NT2/D1 (cell line): ENCODE measurements around the gene MYO1D.
A peak's percentile ranks its signal among the peaks of the same experiment; 100 is the strongest.

Source experiments
- DNase-seq: peaks from one replicate; pipeline ENCODE4 v3.0.0-alpha.2; 2011; ENCODE audit warnings: low read depth, low spot score
- H3K27me3 ChIP-seq: 2 replicates; pipeline ENCODE4 v1.6.0; 2011; ENCODE audit warnings: mild to moderate bottlenecking; ENCODE audit not compliant: insufficient read length, insufficient read depth
- H3K36me3 ChIP-seq: 2 replicates; pipeline ENCODE4 v1.6.1; 2011; ENCODE audit warnings: mild to moderate bottlenecking, low read length, mixed read lengths; ENCODE audit not compliant: insufficient read depth, insufficient read length
- H3K4me1 ChIP-seq: 2 replicates; pipeline ENCODE4 v1.5.1; 2011; ENCODE audit not compliant: insufficient read depth, insufficient read length
- H3K4me3 ChIP-seq: 2 replicates; pipeline ENCODE4 v1.5.1; 2011; ENCODE audit warnings: low read depth; ENCODE audit not compliant: insufficient read length
- H3K9ac ChIP-seq: 2 replicates; pipeline ENCODE4 v1.6.0; 2011; ENCODE audit warnings: low read depth; ENCODE audit not compliant: insufficient read length
- H3K9me3 ChIP-seq: 2 replicates; pipeline ENCODE4 v1.5.1; 2011; ENCODE audit warnings: mild to moderate bottlenecking, low read length; ENCODE audit not compliant: insufficient read depth
- SUZ12 ChIP-seq: IDR thresholded peaks from 2 replicates; pipeline ENCODE4 v1.6.1; 2011; ENCODE audit not compliant: insufficient read length, insufficient read depth; ENCODE audit errors: extremely low read depth
- YY1 ChIP-seq: IDR thresholded peaks from 2 replicates; pipeline ENCODE4 v1.6.1; 2011; ENCODE audit not compliant: insufficient read length, insufficient read depth
- ZNF274 ChIP-seq: IDR thresholded peaks from 2 replicates; pipeline ENCODE4 v1.6.1; 2011; ENCODE audit warnings: mild to moderate bottlenecking, low read depth, low read length

Gene MYO1D

GRCh38 chr17:32794533-32795246 lies 82.2 kb downstream of the MYO1D start:
- Histone ChIP-seq H3K4me1 (no peaks in the 10 kb centered on the region), H3K9me3 (no peaks in the 10 kb centered on the region), H3K36me3 (no peaks in the 10 kb centered on the region), H3K4me3 (no peak overlapping the region), H3K27me3 (no peaks in the 10 kb centered on the region), H3K9ac (no peak overlapping the region)
- TF ChIP-seq YY1 (no peak), SUZ12 (no peak), ZNF274 (no peak)
- no peak for DNase-seq

- no peak for DNase-seq
- Histone ChIP-seq H3K4me3 (no peak overlapping the region), H3K9ac (no peak overlapping the region), H3K27me3 (no peaks in the 10 kb centered on the region), H3K9me3 (no peaks in the 10 kb centered on the region), H3K36me3 (no peaks in the 10 kb centered on the region), H3K4me1 (no peaks in the 10 kb centered on the region)
- TF ChIP-seq SUZ12 (no peak), YY1 (no peak), ZNF274 (no peak)
Measured at GRCh38 chr17:32793841-32794240, 83.1 kb downstream of the MYO1D start.

GRCh38 chr17:32792207-32792606 lies 84.7 kb downstream of the MYO1D start:
- no peaks in the 10 kb centered on the region for H3K9me3 ChIP-seq
- no peaks in the 10 kb centered on the region for H3K4me1 ChIP-seq
- DNase-seq, result no peak
- no peak overlapping the region for H3K4me3 ChIP-seq
- no peak overlapping the region for H3K9ac ChIP-seq
- TF ChIP-seq SUZ12 (no peak), ZNF274 (no peak), YY1 (no peak)
- no peaks in the 10 kb centered on the region for H3K36me3 ChIP-seq
- no peaks in the 10 kb centered on the region for H3K27me3 ChIP-seq

- Histone ChIP-seq H3K4me1 (no peaks in the 10 kb centered on the region), H3K27me3 (no peaks in the 10 kb centered on the region), H3K9me3 (no peaks in the 10 kb centered on the region), H3K36me3 (no peaks in the 10 kb centered on the region), H3K9ac (no peak overlapping the region), H3K4me3 (no peak overlapping the region)
- TF ChIP-seq YY1 (no peak), SUZ12 (no peak), ZNF274 (no peak)
- DNase-seq, result no peak
Measured at GRCh38 chr17:32786169-32786568, 90.8 kb downstream of the MYO1D start.

DNA sequence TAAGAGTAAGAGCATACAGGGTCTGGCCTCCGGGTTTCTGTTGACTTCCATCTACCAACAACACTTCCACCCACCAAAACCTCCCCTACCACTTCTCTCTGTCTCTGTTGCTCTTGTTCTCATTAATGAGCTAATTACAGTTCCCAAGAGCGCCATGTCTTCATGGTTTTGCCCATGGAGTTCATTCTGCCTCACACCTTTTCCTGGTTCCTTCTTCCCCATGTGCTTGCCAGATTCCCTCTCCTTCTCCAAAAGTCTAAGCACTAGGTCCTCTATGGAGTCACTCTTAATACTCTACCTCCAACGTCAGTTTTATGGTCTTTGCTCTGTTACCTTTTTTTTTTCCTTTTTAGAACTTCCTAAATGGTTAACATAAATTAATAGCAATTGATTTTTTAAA lies 92.8 kb downstream of the MYO1D start:
- Histone ChIP-seq H3K27me3 (no peaks in the 10 kb centered on the region), H3K4me1 (no peaks in the 10 kb centered on the region), H3K4me3 (no peak overlapping the region), H3K36me3 (no peaks in the 10 kb centered on the region), H3K9ac (no peak overlapping the region), H3K9me3 (no peaks in the 10 kb centered on the region)
- TF ChIP-seq ZNF274 (no peak), YY1 (no peak), SUZ12 (no peak)
- no peak for DNase-seq

- Histone ChIP-seq H3K4me3 (no peak overlapping the region), H3K9ac (no peak overlapping the region), H3K27me3 (no peaks in the 10 kb centered on the region), H3K36me3 (no peaks in the 10 kb centered on the region), H3K9me3 (no peaks in the 10 kb centered on the region), H3K4me1 (no peaks in the 10 kb centered on the region)
- TF ChIP-seq SUZ12 (no peak), YY1 (no peak), ZNF274 (no peak)
- peak; percentile 9 for DNase-seq
Measured at GRCh38 chr17:32783602-32784001, 93.3 kb downstream of the MYO1D start.

GRCh38 chr17:32780721-32781120 lies 96.2 kb downstream of the MYO1D start:
- H3K27me3 ChIP-seq, result no peaks in the 10 kb centered on the region
- DNase-seq, result no peak

DNA sequence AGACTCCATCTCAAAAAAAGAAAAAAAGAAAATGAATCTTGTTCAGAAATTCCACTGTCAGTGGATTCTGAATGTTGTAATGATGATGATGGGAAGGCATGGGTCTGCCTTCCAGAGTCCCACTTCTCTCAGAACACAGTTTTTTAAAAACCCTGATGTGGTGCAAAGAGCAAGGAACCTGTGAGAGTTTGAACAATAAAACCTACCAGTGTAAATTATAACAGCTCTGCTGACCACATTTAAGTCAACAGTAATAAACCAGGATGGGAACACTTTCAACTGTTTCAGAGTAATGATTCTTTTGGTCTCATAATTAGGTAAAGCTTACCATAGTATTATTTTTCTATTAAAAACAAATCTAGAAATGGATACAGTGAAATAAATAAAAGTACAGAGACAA lies 99.0 kb downstream of the MYO1D start:
- Histone ChIP-seq H3K9me3 (no peaks in the 10 kb centered on the region), H3K4me1 (no peaks in the 10 kb centered on the region), H3K4me3 (no peak overlapping the region), H3K9ac (no peak overlapping the region), H3K36me3 (no peaks in the 10 kb centered on the region), H3K27me3 (no peaks in the 10 kb centered on the region)
- no peak for DNase-seq
- TF ChIP-seq SUZ12, result no peak

More at GRCh38 chr17:32780721-32781120, 96.2 kb downstream of the MYO1D start:
- Histone ChIP-seq H3K9me3 (no peaks in the 10 kb centered on the region), H3K9ac (no peak overlapping the region), H3K4me1 (no peaks in the 10 kb centered on the region), H3K4me3 (no peak overlapping the region), H3K36me3 (no peaks in the 10 kb centered on the region)
- TF ChIP-seq YY1 (no peak), ZNF274 (no peak), SUZ12 (no peak)
